Hepatocyte (in vitro differentiated cells): ENCODE results near the gene TNS3.

Experiments used
- EZH2 ChIP-seq: fragments of 200-600 bp; sonication (generic); IDR thresholded peaks from 2 replicates; pipeline ENCODE4 v1.6.1; 2016; ENCODE audit warnings: antibody characterized with exemption, mild to moderate bottlenecking, borderline replicate concordance
- TF ChIP-seq, protein P1 (sequence below): fragments of 200-600 bp; sonication (generic); IDR thresholded peaks from 2 replicates; pipeline ENCODE4 v1.5.1; 2016; ENCODE audit warnings: antibody characterized with exemption, mild to moderate bottlenecking; ENCODE audit not compliant: poor library complexity

DNA sequence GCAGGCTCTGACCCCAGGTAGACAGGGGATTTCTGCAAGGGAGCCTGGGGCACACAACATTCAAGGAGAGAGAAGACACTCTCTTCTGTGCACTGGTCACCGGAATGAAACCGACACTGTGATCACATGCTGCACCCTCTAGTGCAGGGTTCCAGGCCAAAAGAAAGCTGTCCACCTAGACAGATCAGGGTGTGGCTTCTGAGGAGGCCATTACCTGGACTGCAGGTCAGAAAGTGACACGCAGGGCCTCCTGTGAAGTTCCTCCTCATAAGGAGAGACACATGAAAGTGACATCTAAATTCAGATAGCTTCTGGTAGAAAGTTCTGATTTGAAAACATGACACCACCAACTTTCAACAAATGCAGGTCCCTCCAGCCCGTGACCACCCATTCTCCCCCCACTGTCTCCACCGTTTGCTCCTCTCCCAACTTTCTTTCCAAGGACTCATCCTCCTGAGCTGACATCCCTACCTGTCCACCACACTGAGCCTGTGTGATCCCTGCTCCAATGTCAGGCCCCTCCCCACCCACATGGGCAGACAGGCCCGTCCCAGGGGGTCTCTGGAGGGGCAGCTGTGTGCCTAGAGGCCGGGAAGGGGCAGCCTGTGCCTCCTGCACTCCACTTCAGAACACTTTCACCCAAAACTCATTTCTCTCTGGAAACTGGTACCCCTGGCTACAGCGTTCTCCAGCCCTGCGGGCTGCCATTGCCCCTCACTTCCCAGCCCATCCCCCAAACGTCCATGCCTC lies 198.0 kb downstream of the TNS3 start:
- no peak for TF ChIP-seq EZH2
- TF ChIP-seq, protein P1, sequence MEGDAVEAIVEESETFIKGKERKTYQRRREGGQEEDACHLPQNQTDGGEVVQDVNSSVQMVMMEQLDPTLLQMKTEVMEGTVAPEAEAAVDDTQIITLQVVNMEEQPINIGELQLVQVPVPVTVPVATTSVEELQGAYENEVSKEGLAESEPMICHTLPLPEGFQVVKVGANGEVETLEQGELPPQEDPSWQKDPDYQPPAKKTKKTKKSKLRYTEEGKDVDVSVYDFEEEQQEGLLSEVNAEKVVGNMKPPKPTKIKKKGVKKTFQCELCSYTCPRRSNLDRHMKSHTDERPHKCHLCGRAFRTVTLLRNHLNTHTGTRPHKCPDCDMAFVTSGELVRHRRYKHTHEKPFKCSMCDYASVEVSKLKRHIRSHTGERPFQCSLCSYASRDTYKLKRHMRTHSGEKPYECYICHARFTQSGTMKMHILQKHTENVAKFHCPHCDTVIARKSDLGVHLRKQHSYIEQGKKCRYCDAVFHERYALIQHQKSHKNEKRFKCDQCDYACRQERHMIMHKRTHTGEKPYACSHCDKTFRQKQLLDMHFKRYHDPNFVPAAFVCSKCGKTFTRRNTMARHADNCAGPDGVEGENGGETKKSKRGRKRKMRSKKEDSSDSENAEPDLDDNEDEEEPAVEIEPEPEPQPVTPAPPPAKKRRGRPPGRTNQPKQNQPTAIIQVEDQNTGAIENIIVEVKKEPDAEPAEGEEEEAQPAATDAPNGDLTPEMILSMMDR, result no peak
